Measurements from ENCODE around the gene PPP1R16B.

The PPP1R16B gene

GRCh38 chr20:38805502-38805957 is at the start of gene PPP1R16B:
PPP1R16B (plus strand) TSS chr20:38805697; CDS start chr20:38835926, 30,229 bp downstream.
- no peak for DNase-seq (ENCODE audit: low read depth, low spot score)

- DNase-seq (ENCODE audit: low read depth, low spot score), result no peak
These were observed 48.2 kb upstream of the PPP1R16B start for GRCh38 chr20:38757145-38757775.

DNA sequence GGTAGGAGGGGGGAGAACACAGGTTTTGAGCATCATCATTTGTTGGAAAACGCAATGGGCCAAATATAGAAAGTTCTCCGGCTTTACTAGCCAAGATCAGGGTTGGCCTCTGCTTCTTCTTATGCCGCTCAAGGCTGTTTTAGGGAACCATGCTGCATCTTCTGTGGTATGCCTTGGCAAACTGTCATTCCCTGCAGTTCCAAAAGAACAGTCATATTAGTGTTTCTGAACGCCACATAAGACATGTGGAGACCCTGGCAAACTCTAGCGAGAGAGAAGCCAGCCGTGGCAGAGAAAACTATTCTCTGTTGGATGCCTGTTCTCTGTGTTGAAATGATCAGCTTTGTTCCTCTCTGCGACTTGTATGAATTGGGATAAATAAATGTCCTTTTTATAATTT is 46.4 kb upstream of the PPP1R16B start:
- DNase-seq (ENCODE audit: low read depth, low spot score), result no peak

GRCh38 chr20:38760978-38761377 is 44.5 kb upstream of the PPP1R16B start:
- DNase-seq (ENCODE audit: low read depth, low spot score), result no peak

DNA sequence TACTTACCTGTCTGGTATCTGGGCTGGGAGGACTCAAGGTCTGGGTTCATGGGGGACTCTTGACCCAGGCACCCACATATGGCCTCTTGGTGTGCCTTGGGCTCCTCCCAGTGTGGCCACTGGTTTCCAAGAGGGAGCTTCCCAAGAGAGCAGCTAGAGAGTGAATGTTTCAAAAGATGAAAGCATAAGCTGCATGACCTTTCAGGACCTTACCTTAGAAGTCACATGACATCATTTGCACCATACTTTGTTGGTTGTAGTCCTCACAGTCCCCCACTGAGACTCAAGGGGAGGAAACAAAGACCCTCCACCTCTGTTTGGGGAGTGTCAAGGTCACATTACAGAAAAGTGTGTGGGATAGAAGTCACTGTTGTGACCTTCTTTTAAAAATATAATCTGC is 43.3 kb upstream of the PPP1R16B start:
- DNase-seq (ENCODE audit: low read depth, low spot score), result no peak

DNA sequence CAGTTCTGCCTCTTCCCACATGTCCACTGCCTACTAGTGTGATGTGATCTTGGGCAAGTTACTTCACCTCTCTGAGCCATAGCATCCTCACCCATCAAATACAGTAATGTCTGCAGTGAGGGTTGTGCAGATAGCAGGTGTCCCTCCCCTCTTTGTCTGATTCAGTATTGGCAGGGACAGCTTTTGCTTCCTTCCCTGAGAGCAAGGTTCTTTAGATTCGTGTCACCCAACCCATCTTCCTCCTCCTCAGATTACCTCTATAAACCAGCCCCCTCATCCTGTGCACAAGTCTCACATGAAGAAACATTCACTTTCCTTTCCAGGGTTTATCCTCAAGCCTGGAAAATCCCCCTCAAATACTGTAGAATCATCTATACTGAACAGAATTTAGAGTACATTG is 41.9 kb upstream of the PPP1R16B start:
- no peak for DNase-seq (ENCODE audit: low read depth, low spot score)

DNA sequence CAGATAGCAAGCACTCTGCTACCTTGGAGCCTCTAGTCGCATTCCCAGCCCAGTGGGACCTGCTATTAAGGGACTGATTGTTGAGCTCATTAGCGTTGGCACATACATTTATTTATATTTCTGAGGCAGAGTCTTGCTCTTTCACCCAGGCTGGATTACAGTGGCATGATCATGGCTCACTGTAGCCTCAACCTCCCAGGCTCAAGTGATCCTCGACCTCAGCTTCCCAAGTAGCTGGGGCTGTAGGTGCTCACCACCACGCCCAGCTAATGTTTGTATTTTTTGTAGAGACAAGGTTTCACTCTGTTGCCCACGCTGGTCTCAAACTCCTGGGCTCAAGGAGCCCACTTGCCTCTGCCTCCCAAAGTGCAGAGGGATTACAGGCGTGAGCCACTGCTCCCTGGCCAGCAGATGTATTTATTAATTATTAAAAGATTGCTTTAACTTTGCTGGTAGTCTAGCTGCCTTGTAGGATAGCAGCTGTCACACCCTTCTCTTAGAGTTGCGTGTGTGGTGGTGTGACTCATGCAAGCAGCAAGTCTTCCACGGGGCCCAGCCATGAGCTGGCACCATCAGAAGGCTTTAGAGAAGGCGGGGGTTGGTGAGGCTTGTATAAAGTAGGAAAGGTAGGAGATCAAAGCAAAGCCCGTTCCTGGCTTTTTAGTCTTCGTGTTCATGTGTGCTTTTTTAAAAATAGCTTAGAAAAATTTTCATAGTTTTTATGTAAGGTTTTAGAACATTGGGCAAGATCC is 40.8 kb upstream of the PPP1R16B start:
- no peak for DNase-seq (ENCODE audit: low read depth, low spot score)

DNA sequence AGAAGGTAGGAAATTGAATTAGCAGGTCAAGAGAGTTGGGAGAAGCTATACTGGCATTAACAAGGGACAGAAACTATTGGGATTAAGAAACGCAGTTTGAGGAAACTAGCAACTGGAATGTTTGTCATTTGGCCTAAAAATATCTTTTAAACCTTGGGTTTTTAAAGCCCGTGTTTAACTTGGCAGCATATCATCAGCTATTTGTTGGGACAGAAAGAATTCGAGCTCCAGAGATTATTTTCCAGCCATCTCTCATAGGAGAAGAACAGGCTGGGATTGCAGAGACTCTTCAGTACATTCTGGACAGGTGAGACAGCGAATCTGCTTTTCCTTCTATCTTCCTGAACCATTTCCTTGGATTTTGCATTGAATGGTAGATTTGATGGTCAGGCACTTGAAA is 39.4 kb upstream of the PPP1R16B start:
- DNase-seq (ENCODE audit: low read depth, low spot score), result no peak

DNA sequence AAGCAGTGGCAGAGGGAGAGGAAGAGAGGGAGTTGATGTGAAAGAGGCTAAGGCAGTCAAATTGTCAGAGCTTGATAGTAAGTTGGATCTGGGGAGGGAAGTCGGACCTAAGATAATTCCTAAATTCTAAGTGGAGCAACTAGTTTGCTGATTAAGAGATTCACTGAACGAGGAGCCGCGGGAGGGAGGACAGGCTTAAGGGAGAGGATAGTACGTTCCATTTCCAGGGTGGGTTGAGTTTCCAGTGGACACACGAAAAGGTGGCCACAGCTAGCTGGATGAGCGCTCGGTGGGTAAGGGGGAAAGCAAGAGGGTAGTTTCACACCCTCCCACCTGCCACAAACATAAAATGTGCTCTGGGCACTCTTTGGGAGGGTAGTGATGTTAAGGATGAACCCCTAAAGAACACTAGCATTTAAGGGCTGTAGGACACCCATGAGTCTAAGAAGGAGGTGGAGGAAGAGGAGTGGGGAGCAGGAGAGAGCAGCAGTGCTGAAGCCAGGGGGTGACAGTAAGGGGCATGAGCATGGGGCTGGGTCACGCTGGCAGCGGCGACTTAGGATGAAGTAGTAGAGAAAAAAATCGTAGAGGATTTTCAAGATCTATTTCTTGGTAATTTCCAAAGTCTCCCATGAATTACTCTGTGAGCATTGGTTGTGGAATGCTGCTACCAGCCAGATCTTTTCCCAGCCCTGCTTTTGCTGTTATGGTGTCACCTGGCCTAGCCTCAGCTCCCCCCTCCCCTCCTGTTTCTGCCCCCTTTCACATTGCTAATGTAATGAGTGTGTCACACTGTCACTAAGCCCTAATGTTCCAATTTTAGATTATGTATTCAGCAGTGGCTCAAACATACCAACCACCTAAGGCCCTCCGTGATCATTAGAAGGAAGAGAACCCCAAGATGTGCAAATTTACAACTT is 35.9 kb upstream of the PPP1R16B start:
- DNase-seq (ENCODE audit: low read depth, low spot score), result no peak

GRCh38 chr20:38770546-38770945 is 35.0 kb upstream of the PPP1R16B start:
- no peak for DNase-seq (ENCODE audit: low read depth, low spot score)

GRCh38 chr20:38770970-38771369 is 34.5 kb upstream of the PPP1R16B start:
- no peak for DNase-seq (ENCODE audit: low read depth, low spot score)

GRCh38 chr20:38771621-38772020 is 33.9 kb upstream of the PPP1R16B start:
- DNase-seq (ENCODE audit: low read depth, low spot score), result no peak

GRCh38 chr20:38774167-38774566 is 31.3 kb upstream of the PPP1R16B start:
- no peak for DNase-seq (ENCODE audit: low read depth, low spot score)

GRCh38 chr20:38776363-38776762 is 29.1 kb upstream of the PPP1R16B start:
- no peak for DNase-seq (ENCODE audit: low read depth, low spot score)

GRCh38 chr20:38779247-38780097 is 26.0 kb upstream of the PPP1R16B start:
- no peak for DNase-seq (ENCODE audit: low read depth, low spot score)

DNA sequence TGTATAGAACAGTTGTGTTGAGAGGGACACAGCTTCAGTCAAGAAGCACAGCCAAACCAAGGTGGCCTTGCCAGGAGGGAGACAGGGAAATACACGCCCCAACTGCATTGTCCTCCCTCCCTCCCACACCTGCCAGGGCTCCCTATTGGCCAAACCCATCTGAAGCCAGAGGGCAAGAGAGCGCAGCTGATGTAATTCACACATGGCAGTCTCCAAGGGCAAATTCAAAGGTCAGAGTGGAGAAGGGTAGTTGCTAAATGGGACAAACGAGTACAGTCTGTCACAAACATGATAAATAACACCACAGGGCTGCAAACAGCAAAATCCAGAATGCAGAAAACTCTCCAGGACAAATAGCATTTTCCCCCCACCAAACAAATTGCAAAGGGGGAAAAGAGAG is 23.2 kb upstream of the PPP1R16B start:
- DNase-seq (ENCODE audit: low read depth, low spot score), result no peak

GRCh38 chr20:38787870-38788269 is 17.6 kb upstream of the PPP1R16B start:
- no peak for DNase-seq (ENCODE audit: low read depth, low spot score)

DNA sequence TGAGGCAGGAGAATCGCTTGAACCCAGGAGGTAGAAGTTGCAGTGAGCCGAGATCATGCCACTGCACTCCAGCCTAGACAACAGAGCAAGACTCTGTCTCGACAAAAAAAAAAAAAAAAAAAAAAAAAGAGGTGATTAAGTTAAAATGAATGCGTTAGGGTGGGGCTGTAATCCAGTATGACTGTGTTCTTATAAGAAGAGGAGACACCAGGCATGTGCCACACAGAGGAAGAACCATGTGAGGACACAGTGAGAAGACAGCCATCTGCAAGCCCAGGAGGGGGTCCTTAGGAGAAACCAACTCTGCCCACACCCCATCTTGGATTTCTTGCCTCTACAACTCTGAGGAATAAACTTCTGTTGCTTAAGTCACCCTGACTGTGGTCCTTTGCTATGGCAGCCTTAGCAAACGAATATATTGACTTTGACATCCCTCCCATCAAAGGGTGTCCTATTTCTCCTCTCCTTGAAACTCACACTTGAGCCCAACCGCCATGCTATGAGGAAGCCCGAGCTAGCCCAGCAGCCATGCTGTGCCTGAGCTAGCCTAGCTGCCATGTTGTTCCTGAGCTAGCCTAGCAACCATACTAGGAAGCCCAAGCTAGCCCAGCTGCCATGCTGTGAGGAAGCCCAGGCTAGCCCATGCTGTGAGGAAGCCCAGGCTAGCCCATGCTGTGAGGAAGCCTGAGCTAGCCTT is 15.8 kb upstream of the PPP1R16B start:
- no peak for DNase-seq (ENCODE audit: low read depth, low spot score)

DNA sequence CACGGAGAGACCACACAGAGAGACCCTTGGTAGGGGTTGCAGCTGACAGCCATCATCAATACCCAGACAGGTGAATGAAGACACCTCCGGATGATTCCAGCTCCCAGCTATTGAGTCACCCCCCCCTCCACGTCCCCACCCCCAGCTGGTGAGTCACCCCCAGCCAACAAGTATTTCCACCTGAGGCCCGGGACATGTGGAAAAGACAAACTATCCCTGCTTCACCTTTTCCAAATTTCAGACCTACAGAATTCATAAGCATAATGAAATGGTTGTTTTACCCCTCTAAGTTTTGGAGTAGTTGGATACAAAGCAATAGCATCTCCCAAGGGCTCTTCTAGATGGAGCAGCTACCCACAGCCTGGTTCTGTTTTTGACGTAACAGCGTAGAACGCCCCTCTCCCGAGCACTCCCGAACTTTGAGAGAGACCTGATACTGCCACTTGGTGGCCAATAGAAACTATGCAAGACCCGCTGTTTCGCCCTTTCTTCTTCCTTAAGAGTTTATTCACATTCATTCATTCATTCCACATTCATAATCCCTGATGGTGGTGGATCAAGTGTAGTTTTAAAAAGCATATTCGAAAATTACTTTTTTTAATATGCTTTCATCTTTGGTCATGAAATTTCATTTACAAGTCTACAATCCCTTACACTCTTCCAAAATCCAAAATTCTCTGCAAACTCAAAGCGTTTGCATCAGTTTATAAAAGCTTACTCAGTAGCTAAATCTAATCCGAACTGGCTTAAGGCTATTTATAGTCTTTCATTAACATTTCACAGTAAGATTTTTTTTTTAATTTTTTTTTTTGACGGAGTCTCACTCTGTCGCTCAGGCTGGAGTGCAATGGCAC is 15.1 kb upstream of the PPP1R16B start:
- DNase-seq (ENCODE audit: low read depth, low spot score), result no peak

DNA sequence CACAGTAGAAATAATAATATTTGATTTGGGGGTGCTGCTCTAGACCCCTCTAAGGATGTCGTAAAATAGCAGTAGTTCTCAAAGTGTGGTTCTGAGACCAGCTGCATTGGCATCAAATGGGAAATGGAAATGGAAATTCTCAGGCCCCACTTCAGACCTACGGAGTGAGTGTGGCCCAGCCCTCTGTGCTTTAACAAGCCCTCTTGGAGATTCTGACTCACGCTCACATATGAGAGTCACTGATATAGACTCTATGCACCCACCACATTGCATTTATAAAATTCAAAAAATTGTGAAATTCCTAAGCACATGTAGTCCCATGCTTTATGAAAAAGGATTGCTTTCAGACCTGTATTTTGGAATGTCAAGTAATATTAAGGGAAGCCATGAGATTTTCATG is 14.2 kb upstream of the PPP1R16B start:
- DNase-seq (ENCODE audit: low read depth, low spot score), result no peak

Data from smooth muscle cell of the brain vasculature (primary cell).